Endothelial cell (in vitro differentiated cells): ENCODE results near the gene ZNF536. TPM values are rescaled to one million over a fixed set of nuclear protein-coding genes. Genes with fewer than 3 reads are reported as not detected.

Experiments
- DNase-seq: peaks from one replicate; pipeline ENCODE4 v3.0.0; 2021; ENCODE audit warnings: low spot score
- H3K27ac Mint-ChIP-seq: one replicate; pipeline ENCODE4 v1.8.0; 2021; ENCODE audit warnings: mixed read lengths, inconsistent platforms; ENCODE audit not compliant: unreplicated experiment
- H3K27me3 Mint-ChIP-seq: one replicate; pipeline ENCODE4 v1.8.0; 2021; ENCODE audit warnings: mild to moderate bottlenecking, moderate library complexity, mixed read lengths, inconsistent platforms; ENCODE audit not compliant: unreplicated experiment
- H3K36me3 Mint-ChIP-seq: one replicate; pipeline ENCODE4 v1.8.0; 2021; ENCODE audit warnings: mild to moderate bottlenecking, low read depth, mixed read lengths, inconsistent platforms; ENCODE audit not compliant: unreplicated experiment
- H3K4me1 Mint-ChIP-seq: one replicate; pipeline ENCODE4 v1.8.0; 2021; ENCODE audit warnings: mild to moderate bottlenecking, mixed read lengths, inconsistent platforms; ENCODE audit not compliant: unreplicated experiment
- H3K4me3 Mint-ChIP-seq: one replicate; pipeline ENCODE4 v1.8.0; 2021; ENCODE audit warnings: mild to moderate bottlenecking, mixed read lengths, inconsistent platforms; ENCODE audit not compliant: unreplicated experiment
- H3K9me3 Mint-ChIP-seq: one replicate; pipeline ENCODE4 v1.8.0; 2021; ENCODE audit warnings: mixed read lengths, inconsistent platforms; ENCODE audit not compliant: unreplicated experiment
- CTCF ChIP-seq: fragments of 200-600 bp; sonication (generic); IDR thresholded peaks from one replicate; pipeline ENCODE4 v1.5.0; 2021; ENCODE audit warnings: antibody characterized with exemption; ENCODE audit not compliant: unreplicated experiment
- total RNA-seq: library from RNA; stranded (reverse); fragmentation: NEBNext Ultra II Directional; extraction: Animal tissue kit (Norgen Biotek cat#: 25700); gene quantifications from one replicate; pipeline ENCODE4 v1.2.1, GENCODE V29; 2021; ENCODE audit not compliant: unreplicated experiment

Gene ZNF536
- total RNA-seq, 1 donor from 2014 or later = 0.33 TPM

GRCh38 chr19:30367421-30367820 lies 4.8 kb upstream of the ZNF536 start:
- Mint-ChIP-seq H3K9me3 (no peaks in the 10 kb centered on the region), H3K27me3 (peaks cover 7% of the 10 kb centered on the region), H3K27ac (no peak overlapping the region), H3K4me1 (peaks cover 14% of the 10 kb centered on the region), H3K4me3 (no peak overlapping the region), H3K36me3 (no peaks in the 10 kb centered on the region)
- DNase-seq = no peak
- no peak for TF ChIP-seq CTCF

GRCh38 chr19:30369833-30370232 lies 2.4 kb upstream of the ZNF536 start:
- peaks cover 8% of the 10 kb centered on the region for H3K27me3 Mint-ChIP-seq
- H3K36me3 Mint-ChIP-seq = no peaks in the 10 kb centered on the region
- H3K4me3 Mint-ChIP-seq = no peak overlapping the region
- no peak overlapping the region for H3K27ac Mint-ChIP-seq
- DNase-seq = no peak
- H3K9me3 Mint-ChIP-seq = no peaks in the 10 kb centered on the region
- TF ChIP-seq CTCF = no peak
- H3K4me1 Mint-ChIP-seq = peaks cover 12% of the 10 kb centered on the region

- DNase-seq = no peak
- TF ChIP-seq CTCF = no peak
- peaks cover 5% of the 10 kb centered on the region for H3K36me3 Mint-ChIP-seq
- no peaks in the 10 kb centered on the region for H3K9me3 Mint-ChIP-seq
- H3K4me3 Mint-ChIP-seq = no peak overlapping the region
- H3K27me3 Mint-ChIP-seq = peaks cover 16% of the 10 kb centered on the region
- H3K4me1 Mint-ChIP-seq = peaks cover 6% of the 10 kb centered on the region
- no peak overlapping the region for H3K27ac Mint-ChIP-seq
Measured at GRCh38 chr19:30371161-30371836, 885 bp upstream of the ZNF536 start.

- H3K27ac Mint-ChIP-seq = no peak overlapping the region
- no peak overlapping the region for H3K4me3 Mint-ChIP-seq
- H3K27me3 Mint-ChIP-seq = peaks cover 16% of the 10 kb centered on the region
- H3K4me1 Mint-ChIP-seq = peaks cover 5% of the 10 kb centered on the region
- peaks cover 5% of the 10 kb centered on the region for H3K36me3 Mint-ChIP-seq
- no peak for TF ChIP-seq CTCF
- DNase-seq = no peak
- H3K9me3 Mint-ChIP-seq = no peaks in the 10 kb centered on the region
Measured at GRCh38 chr19:30373593-30373992, 1.4 kb downstream of the ZNF536 start.

- peaks cover 16% of the 10 kb centered on the region for H3K27me3 Mint-ChIP-seq
- peaks cover 5% of the 10 kb centered on the region for H3K36me3 Mint-ChIP-seq
- TF ChIP-seq CTCF = no peak
- DNase-seq = no peak
- H3K4me1 Mint-ChIP-seq = peaks cover 5% of the 10 kb centered on the region
- H3K9me3 Mint-ChIP-seq = no peaks in the 10 kb centered on the region
- no peak overlapping the region for H3K27ac Mint-ChIP-seq
- no peak overlapping the region for H3K4me3 Mint-ChIP-seq
Measured at GRCh38 chr19:30374539-30374864, 2.3 kb downstream of the ZNF536 start.
